HG03103 (cell line): Measurements from ENCODE around the gene E2F8.

Experiments used
- ATAC-seq: cut with Tn5 transposase; IDR thresholded peaks from one replicate; pipeline ENCODE4 v1.9.1; 2021; ENCODE audit warnings: low read depth; ENCODE audit not compliant: unreplicated experiment

E2F8 gene

DNA sequence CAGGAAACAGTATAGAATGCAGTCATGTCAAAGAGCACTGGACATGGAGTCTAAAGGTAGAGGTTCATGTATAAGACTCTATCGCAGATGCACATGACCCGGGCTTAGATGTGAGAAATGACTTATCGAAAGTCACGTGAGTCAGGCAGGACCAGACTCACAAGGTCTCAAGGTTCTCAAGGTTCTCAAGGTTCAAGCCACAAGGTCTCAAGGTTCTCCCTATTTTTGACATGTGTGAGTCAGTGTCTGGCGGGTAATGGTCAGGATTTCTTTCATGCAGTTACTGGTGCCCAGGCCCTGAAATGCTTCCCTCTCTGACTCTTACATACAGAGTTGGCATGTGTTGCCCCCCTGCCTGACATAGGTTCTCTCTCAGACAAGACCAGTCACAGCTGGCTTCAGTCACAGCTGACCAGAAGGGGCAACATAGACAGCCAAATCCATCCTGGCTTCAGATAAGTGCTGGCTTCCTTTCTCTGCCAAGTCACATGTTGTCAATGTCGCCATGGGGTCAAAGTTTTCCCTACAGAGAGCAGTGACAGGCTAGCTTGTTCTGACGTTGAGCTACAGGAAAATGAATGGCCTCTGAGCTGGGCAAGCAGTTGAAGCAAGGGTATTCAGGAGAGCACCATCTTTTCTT, 49.1 kb downstream of the E2F8 start:
- no peak for ATAC-seq

DNA sequence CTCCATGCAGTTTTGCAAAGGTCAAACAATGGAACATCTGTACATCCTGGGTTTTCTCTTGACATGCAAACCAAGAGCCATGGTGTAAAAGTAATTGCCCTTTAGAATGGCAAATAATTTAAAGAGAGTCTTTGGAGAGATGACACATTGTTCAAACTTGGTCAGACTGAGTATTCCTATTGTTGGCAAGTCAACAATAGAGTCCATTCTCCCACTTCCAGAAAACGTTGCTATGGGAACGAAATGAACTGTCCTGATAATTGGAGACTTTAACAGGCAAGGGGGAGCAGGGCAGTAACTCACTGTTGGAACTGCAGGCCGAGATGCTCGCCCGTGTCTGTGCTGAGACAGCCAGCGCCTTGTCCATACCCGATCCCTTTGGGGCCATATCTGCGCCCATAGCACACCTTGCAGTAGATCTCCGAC, 52.9 kb downstream of the E2F8 start:
- no peak for ATAC-seq

DNA sequence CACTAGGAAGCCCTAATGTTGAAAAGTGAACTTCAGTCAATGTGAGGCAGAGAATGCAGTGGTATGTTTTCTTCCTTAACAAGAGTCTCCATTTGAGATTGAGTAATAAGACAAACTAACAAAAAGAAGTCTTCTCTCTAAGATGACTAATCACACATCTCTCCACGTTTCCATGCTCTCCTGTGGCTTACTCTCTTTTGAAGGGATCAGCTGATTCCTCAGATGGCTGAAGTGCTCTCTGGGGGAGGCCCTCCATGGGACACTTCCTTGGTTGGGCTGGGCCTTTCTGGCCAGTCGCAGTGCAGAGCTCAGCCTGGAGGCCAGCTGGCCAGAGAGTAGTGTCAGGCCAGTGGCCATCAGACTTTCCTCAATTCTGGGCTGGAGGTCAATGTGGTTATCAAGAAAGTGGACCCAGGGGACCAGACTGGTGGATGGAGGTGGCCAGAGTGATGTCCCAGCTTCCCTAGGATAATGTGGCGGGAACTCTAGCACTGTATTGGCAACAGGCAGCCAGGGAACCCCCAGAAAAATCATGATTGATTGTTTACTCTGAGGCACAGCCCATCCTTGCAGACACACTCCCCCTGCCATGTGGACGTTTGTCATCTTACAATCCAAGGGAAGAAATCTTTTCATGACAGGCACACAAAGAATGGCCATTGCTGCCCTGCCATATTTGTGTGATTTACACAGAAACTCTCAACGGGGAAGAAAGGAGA, 53.5 kb downstream of the E2F8 start:
- ATAC-seq = no peak

DNA sequence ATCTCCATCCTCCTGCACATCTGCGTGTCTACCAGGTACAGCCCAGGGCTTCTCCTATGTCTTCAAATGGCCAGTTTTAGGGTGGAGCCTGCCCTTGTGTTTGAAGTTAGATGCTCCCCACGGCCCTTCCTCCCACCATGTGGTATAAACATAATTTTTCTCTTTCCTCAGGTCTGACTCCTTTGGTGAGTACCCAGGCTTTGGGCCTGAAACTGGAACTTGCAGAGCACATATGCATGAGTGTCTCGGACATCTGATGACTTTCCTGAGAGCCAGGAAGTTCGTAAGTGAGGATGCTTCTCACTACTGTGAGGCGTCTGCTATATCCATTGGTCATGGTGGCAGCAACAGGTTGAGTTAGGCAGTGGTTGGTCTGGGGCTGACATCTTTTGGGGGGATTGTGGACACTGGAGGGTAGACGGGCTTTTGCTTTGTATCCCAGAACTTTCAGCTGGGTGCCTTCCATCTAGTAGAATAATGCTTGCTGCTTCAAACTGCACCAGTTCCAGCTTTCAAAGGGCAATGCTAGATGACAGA, 55.2 kb downstream of the E2F8 start:
- ATAC-seq = no peak

DNA sequence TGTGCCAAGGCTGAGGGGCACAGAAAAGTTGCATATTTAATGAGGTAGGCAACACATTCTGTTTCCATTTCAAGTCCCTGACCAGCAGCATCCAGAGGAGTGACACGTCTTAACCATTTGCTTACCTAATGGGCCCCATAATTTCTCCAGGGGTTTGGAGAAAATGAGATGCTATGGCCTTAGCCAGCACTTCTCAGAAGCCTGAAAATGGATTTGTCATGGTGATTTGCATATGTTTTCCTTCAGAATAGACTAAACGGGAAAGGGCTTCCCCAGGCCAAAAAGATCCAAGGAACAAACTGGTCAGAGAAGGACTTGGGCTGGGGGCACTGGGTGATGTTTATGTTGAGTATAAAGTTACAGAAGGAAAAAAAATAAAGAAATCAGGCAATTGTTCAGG, 55.7 kb downstream of the E2F8 start:
- ATAC-seq = no peak

DNA sequence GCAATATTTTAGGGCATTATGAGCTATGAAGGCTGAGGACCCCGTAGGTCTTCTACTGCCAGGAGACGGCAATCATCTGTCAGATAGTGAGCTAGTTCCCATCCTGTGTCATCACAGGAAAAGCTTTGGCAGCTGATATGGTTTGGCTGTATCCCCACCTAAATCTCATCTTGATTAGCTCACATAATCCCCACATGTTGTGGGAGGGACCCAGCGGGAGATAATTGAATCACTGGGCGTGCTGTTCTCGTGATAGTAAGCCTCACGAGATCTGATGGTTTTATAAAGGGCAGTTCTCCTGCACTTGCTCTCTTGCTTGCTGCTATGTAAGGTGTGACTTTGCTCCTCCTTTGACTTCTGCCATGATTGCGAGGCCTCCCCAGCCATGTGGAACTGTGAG, 57.1 kb downstream of the E2F8 start:
- ATAC-seq = no peak

DNA sequence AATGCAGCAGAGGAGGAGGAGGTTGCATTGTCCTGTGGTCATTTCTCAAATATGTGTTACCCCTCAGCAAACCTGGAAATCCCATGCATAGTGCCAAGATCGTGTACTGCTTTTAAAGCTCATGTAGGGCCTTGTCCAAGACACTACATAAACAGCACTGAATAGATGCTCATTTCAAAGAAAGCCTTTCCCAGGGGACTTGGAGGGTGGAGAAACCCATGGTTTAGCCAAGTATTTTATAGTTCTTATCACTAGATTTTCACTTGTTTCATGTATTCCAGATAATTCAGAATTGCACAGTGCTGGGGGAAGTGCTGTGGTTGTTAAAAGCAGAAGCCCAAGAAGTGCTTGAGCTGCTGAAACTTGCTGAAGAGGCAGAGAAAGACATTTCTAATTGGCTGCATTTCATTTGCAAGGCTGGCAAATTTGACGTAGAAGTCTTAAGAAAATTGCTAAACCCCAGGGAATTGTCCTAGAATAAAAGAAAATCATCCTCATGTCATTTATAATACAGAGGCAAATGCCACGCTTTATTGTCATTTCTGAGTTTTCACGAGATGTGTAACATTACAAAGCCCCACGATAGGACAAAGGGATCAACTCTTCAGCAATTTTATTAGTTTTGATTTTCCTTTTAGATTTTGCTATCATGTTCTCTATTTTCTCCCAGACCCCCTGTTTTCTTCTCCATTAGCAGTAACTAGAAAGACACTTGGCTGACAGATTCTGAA, 59.0 kb downstream of the E2F8 start:
- no peak for ATAC-seq

DNA sequence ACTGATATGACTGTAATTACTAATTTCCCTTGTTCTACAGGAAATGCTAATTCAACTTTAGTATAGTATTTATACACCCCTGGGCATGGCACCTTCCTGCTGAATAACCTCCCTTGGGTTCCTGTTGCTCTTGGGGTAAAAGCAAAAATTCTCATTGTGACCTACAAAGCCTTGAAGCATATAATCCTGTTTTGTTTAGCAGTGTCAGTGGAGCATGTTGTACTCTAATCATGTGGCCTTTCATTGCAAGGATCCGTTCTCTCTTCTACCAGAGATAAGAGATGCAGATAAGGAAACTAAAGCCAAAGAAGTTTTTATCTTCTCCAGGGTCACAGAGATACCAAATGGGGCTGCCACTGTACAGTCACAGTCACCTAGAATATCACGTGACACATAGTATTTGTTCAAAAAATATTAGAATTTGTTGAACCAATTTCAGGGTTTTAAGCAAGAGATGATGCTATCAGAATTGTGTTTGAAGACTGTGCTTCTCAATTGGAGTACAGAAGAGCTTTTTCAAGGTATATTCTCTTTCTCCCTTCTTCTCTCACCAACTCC, 64.0 kb downstream of the E2F8 start:
- ATAC-seq = no peak
